Right lobe of liver (tissue), 4 donors: ENCODE results near the gene GIT2.

Experiments
- CTCF ChIP-seq, 4 donors: fragments of 200-600 bp in 3 of 4; fragments of 450-650 bp in 1 of 4; IDR thresholded peaks; one replicate each; pipeline versions ENCODE4 v1.5.1 to v1.8.0; 2016 to 2022; ENCODE audit warnings: antibody characterized with exemption in 4 of 4, mild to moderate bottlenecking in 2 of 4
- POLR2A ChIP-seq: fragments of 450-650 bp; IDR thresholded peaks from one replicate; pipeline ENCODE4 v1.6.1; 2017; ENCODE audit warnings: antibody characterized with exemption, mild to moderate bottlenecking
- donor health status: DM: no; HTN: no; CAD: no.
- donor health status: DM: no; HTN: no; CAD: no.
- donor health status: DM: no; HTN: yes; CAD: no.

GRCh38 chr12:109930028-109930800, 66.0 kb downstream of the GIT2 start:
- TF ChIP-seq POLR2A (no peak), CTCF (IDR thresholded peaks at IDR 0.05) (no peak)
